ENCODE measurements around the gene UCKL1. TPM values are rescaled to one million over a fixed set of nuclear protein-coding genes. Genes with fewer than 3 reads are reported as not detected.
A peak's percentile ranks its signal among the peaks of the same experiment; 100 is the strongest.
"Not testable (repeated sequence)": the region's sequence is repeated elsewhere in the genome, so short reads cannot be mapped to it uniquely, and the experiment has no call there.

UCKL1 gene
- total RNA-seq, 1 donor from 2014 or later: 50.8 TPM

GRCh38 chr20:63973636-63974401, 17.6 kb upstream of the UCKL1 start:
- ATAC-seq (peak; percentile 92), DNase-seq (ENCODE audit: low spot score) (peak; percentile 94)
- intact Hi-C loops (cut with DNase I): no loop called here

- no peak for ATAC-seq
- intact Hi-C loops (cut with DNase I): no loop called here
- no peak for DNase-seq (ENCODE audit: low spot score)
Measured at GRCh38 chr20:63973160-63973479, 16.9 kb upstream of the UCKL1 start.

GRCh38 chr20:63972312-63973159, 16.3 kb upstream of the UCKL1 start:
- no peak for DNase-seq (ENCODE audit: low spot score)
- intact Hi-C loops (cut with DNase I): no loop called here
- ATAC-seq: no peak

DNA sequence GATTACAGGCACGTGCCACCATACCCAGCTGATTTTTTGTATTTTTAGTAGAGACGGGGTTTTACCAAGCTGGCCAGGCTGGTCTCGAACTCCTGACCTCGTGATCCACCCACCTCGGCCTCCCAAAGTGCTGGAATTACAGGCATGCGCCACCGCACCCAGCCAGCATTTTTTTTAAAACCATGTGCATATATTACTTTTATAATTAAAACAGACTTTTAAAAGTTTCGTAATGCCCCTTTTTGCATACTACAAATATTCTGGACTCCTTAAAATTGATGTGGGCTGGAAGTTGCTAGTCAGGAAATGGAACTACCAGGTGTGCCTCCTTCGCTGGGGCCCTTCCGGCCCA, 15.7 kb upstream of the UCKL1 start:
- ATAC-seq; DNase-seq (ENCODE audit: low spot score); intact Hi-C loops (cut with DNase I): not testable (repeated sequence)

DNA sequence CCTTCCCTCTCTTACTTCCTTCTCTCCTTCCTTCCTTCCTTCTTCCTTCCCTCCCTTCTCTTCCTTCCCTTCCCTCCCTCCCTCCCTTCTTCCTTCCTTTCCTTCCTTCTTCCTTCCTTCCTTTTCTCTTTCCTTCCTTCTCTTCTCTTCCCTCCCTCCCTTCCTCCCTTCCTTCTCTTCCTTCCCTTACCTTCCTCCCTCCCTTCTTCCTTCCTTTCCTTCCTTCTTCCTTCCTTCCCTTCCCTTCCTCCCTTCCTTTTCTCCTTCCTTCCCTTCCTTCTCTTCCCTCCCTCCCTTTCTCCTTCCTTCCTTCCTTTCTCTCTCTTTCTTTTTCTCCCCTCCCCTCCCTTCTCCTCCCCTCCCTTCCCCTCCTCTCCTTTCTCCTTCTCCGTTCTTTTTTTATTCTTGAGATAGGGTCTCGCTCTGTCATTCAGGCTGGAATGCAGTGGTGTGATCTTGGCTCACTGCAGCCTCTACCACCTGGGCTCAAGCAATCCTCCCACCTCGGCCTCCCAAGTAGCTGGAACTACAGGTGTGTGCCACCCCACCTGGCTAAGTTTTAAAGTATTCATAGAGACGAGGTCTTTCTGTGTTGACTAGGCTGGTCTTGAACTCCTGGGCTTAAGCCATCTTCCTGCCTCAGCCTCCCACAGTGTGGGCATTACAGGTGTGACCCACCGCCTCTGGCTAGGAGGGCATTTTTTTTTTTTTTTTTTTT, 14.7 kb upstream of the UCKL1 start:
- ATAC-seq: no peak

DNA sequence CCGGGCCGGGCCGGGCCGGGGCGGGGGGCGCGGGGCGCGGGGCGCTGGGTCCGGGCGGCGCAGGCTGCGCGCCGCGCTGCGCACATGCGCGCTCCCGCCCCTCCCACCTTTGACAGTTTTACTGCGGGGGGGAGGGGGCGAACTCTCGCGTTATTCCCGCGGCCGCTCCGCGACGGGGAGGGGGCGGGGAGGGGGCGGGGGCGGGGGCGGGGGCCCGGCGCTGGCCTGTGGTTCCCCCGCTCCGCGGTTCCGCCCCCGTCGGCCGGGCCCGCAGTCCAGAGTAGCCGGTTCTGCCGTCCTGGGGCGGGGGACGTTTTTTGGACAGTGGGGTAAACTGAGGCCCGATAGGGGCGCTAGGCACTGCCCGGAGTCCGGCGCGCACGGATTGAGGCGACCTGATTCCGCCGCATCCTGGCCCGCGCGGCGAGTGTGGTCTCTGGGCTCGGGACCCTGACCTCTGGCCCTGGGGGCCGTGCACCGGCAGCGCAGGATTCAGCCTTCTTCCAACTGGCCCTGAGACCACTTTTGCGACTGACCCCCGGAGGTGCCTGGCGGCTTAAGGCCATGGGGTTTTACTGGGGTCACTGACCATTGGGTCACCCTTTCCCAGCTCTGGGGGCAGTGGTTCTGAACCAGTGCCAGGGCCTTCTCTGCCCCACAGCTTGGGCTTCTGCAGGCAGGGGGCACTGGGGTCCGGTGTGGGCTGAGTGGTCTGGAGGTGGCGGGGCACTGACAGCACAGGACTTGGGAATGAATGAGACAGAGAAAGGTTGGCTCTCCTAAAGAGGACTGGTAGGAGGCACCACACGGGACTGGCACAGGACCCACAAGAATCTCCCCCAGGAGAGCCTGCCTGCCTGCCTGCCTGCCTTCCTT, 13.9 kb upstream of the UCKL1 start, which contains the start of gene ZNF512B:
ZNF512B (minus strand) TSS at position 93 of the 876 bp plus-strand sequence. CDS start 1,980 bp downstream, outside the sequence.
- intact Hi-C loops (cut with DNase I): no loop called here
- DNase-seq (ENCODE audit: low spot score) (peak; percentile 81), ATAC-seq (peak; percentile 31)

More for the DNA sequence above, 14.7 kb upstream of the UCKL1 start:
- DNase-seq (ENCODE audit: low spot score): no peak
- intact Hi-C loops (cut with DNase I): no loop called here

DNA sequence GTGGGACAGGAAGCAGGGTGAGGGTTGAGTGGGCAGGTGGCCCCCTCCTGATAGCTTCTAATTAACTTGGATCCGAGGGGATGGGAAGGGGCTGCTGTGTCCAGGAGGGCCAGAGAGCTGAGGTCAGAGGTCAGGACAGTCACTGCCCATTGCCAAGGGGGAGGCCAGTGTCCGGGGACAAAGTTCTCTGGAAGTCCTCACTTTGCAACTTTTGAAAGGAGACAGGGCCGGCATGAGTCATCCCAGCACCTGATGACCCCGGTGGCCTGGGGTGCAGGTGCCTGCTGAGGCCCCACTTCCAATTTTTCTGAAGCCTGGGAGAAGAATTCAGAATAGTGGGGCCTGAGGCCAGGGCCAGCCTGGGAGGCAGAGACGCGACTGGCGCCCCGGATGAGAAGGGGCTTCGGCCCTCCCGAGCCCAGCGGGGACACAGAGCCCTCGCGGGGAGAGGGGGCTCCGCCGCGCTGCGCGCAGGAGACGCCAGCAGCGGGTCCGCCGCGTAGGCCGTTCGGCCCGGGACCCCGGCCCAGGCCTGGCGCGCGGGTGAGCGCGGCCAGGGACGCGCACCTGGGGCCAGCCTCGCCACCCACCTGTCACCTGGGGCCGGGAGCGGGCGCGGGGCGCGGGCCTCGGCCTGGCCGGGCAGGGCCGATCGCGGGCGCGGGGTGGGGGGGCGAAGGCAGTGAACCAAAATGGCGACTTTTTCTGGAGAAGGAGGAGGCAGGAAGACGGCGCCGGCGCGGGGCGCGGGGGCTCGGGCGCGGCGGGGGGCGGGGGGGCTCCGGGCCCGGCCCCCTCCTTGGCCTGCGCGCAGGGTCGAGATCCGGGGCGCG, 12.9 kb upstream of the UCKL1 start:
- DNase-seq (ENCODE audit: low spot score): peak; percentile 68
- ATAC-seq: no peak
- intact Hi-C loops (cut with DNase I): no loop called here

GRCh38 chr20:63968136-63968927, 12.1 kb upstream of the UCKL1 start:
- ATAC-seq (no peak), DNase-seq (ENCODE audit: low spot score) (peak; percentile 61)

GRCh38 chr20:63967330-63968135, 11.3 kb upstream of the UCKL1 start:
- DNase-seq (ENCODE audit: low spot score): peak; percentile 56
- intact Hi-C loops (cut with DNase I): no loop called here
- no peak for ATAC-seq

More at GRCh38 chr20:63968136-63968927, 12.1 kb upstream of the UCKL1 start:
- intact Hi-C loops (cut with DNase I): no loop called here

DNA sequence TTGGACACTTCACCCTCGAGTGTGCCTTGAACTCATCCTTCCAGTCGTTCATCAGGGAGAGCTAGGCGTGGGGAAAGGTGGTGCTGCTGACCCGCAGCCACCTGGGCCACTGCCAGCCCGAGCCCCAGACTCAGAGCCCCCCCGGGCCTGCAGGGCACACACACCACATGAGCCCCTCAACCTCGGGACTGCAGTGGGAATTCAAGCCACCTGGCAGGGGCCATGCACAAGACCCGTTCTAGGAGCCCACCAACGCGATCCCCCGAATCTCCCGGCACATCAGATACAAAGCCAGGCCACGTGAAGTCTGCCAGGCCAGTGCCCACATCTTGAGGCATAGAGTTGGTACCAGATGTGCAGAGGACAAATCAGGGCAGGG, 10.7 kb upstream of the UCKL1 start:
- intact Hi-C loops (cut with DNase I): no loop called here
- DNase-seq (ENCODE audit: low spot score): peak; percentile 55
- ATAC-seq: no peak

- DNase-seq (ENCODE audit: low spot score): no peak
- no peak for ATAC-seq
- intact Hi-C loops (cut with DNase I): no loop called here
Measured at GRCh38 chr20:63966172-63966943, 10.1 kb upstream of the UCKL1 start.

DNA sequence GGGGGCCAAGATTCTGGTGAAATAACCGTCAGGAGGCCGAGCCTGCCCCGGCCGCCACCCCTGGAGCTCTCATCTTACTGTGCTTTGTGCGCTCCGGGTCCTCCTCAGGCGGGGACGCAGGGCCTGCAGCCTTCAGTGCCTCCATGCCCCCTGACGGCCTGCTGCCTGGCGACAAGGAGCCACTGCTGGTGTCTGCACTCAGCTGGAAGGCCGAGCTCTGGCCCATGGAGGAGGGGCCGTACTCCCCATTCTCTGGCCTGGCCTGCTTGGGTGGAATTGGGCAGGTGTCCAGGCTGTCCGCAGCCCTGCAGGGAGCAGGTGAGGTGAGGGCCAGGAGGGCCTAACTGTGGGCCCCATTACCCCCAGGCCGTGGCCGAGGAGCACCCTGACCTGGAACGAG, 8.2 kb upstream of the UCKL1 start:
- ATAC-seq: no peak
- DNase-seq (ENCODE audit: low spot score): no peak
- intact Hi-C loops (cut with DNase I): no loop called here

GRCh38 chr20:63963784-63964301, 7.6 kb upstream of the UCKL1 start:
- DNase-seq (ENCODE audit: low spot score) (no peak), ATAC-seq (no peak)
- intact Hi-C loops (cut with DNase I): no loop called here

DNA sequence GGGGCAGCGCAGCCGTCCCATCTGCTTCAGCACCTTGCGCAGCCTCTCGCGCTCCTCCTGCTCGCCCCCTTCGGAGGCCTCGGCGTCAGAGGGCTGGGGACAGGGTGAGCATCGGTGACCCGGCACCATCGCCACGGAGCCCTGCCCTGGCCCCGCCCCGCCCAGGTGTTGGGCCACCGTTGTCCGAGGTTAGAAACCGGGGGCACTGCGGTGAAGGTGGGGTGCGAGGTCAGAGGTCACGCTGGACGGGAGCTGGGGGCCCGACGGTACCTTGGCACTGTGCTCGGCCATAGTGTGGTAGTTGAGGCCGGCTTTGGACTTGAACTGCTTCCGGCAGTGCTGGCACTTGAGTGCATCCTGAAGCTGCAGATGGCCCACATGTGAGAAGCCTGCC, 7.1 kb upstream of the UCKL1 start:
- ATAC-seq (no peak), DNase-seq (ENCODE audit: low spot score) (no peak)
- intact Hi-C loops (cut with DNase I): no loop called here
